Prostate gland (tissue), 2 donors: Measurements from ENCODE around the gene PDE2A.
A peak's percentile ranks its signal among the peaks of the same experiment; 100 is the strongest.

Experiments
- POLR2A ChIP-seq: fragments of 450-650 bp; IDR thresholded peaks from one replicate; pipeline ENCODE4 v1.6.1; 2016; ENCODE audit warnings: antibody characterized with exemption, mild to moderate bottlenecking
- POLR2AphosphoS5 ChIP-seq: sonication (generic); formaldehyde crosslinking; IDR thresholded peaks from one replicate; pipeline ENCODE4 v1.6.1; 2017; ENCODE audit warnings: antibody characterized with exemption
- TF ChIP-seq, protein P1 (sequence below), 4 experiments: fragments of 200-600 bp in 2 of 4; fragments of 450-650 bp in 2 of 4; sonication (generic) in 2 of 4; IDR thresholded peaks; 1 replicate in 3 of 4; 2 replicates in 1 of 4; pipeline ENCODE4 v1.5.1; 2016 to 2019; ENCODE audit warnings: antibody characterized with exemption in 4 of 4, mild to moderate bottlenecking in 2 of 4, moderate library complexity in 2 of 4

DNA sequence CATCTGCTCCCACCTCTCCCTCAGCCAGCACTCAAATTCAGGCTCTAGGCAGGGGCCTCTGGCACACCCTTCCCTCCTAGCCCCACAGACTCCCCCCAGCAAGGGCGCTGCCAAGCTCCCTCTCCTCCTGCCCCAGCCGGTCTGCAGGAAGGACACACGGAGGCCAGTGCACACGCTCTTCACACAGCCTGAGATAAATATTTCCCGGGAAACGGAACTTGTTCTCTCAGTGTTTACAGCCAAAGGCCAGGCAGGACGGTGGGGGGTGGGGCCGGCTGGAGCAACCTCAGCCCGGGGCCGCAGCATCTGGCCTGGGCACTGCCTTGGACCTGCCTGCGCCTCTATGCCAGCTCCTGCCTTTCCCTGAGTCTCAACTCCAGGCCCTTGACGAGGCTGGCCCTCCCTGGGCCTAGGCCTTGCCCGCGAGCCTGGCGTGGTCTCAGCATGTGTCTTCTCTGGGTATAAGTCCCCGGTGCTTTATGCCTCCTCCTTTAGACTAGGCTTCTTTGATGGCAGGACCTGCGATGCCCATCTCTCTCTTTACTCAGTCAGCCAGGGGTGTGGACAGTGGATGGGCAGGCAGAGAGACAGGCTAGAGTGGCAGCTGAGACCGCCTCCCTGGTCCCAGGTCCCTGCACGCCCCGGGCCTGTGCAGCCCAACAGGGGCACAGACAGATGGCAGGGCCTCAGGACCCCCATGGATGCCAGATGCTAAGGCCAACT lies 48.4 kb downstream of the PDE2A start:
- TF ChIP-seq, protein P1, sequence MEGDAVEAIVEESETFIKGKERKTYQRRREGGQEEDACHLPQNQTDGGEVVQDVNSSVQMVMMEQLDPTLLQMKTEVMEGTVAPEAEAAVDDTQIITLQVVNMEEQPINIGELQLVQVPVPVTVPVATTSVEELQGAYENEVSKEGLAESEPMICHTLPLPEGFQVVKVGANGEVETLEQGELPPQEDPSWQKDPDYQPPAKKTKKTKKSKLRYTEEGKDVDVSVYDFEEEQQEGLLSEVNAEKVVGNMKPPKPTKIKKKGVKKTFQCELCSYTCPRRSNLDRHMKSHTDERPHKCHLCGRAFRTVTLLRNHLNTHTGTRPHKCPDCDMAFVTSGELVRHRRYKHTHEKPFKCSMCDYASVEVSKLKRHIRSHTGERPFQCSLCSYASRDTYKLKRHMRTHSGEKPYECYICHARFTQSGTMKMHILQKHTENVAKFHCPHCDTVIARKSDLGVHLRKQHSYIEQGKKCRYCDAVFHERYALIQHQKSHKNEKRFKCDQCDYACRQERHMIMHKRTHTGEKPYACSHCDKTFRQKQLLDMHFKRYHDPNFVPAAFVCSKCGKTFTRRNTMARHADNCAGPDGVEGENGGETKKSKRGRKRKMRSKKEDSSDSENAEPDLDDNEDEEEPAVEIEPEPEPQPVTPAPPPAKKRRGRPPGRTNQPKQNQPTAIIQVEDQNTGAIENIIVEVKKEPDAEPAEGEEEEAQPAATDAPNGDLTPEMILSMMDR (IDR thresholded peaks at IDR 0.05): no peak
- TF ChIP-seq POLR2A (no peak), POLR2AphosphoS5 (peak; percentile 71)
